CD4-positive, alpha-beta T cell treated with Interleukin-6 at 100 ng/mL for 8 hours (primary cell): ENCODE results near the gene FSTL1.

Source experiments
- DNase-seq: peaks from one replicate; pipeline ENCODE4 v3.0.0-alpha.2; 2020; ENCODE audit warnings: mixed read lengths, low spot score

FSTL1 gene

DNA sequence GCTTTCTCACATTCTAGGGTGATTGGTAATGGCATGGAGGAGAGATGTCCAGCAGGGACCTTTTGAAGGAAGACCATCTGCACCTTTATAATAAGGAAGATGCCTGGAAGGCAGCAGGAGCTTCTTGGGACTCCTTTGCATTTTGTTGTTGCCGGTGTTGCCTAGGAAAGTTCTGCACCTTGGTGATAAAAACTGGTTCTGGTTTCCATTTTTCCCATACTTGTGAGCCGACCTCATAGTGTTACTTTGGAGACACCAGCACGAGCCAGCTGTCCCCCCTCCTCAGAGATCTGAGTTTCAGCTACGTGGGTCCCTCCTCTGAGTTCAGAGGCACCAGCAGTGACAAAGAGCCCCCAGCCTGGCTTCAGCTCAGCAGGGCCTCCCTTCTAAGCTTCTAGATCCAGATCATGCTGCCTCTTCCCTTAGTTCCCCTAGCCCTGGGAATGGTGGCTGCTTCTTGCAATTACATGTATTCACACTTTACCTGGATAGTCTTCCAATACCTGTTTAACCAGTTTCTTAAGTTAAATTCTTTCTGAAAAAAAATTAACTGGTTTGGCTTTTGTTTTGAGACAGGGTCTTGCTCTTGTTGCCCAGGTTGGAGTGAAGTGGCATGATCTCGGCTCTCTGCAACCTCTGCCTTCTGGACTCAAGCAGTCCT is 18.0 kb upstream of the FSTL1 start:
- DNase-seq: no peak

DNA sequence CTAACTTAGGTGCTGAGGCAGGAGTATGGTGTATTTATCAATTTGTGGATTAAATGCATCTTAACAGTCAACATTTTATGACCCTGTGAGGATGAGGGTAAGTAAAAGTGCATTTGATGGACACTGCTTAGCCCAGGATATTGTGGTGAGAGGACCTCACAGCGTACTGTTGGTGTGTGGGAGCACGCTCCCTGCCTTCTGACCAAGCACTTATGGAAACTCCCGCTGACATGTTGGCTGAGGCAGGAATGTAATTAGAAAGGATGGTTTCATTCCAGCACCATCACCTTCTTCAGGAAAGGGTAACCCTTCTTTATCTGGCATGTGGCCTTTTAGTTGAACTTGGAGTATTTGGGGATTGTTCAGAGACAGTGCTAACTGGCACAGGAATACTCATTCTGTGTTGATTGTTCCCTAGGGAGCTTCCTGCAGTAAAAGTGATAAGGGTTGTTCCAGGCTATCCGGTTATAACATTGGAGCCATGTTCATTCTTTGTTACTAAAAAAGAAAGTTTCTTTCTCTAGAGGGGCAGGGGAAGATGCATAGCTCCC is 11.7 kb upstream of the FSTL1 start:
- no peak for DNase-seq

DNA sequence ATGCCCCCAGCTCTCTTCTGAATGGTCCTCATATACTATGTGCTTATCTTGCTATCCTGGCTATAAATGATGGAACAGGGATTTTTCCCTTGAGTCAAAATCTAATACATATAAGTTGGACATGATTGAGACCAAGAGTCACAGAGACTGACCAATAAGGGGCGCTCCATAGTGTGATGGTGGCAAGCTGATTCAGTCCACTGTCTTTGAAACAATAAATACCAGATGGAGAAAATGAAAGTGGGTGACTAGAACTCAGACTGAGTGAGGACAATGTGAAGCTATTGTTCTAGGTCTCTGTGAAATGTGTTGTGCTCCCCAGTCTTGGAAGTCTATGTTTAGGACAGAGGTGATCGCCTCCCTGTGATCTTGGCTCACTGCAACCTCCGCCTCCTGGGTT is 10.6 kb upstream of the FSTL1 start:
- no peak for DNase-seq

DNA sequence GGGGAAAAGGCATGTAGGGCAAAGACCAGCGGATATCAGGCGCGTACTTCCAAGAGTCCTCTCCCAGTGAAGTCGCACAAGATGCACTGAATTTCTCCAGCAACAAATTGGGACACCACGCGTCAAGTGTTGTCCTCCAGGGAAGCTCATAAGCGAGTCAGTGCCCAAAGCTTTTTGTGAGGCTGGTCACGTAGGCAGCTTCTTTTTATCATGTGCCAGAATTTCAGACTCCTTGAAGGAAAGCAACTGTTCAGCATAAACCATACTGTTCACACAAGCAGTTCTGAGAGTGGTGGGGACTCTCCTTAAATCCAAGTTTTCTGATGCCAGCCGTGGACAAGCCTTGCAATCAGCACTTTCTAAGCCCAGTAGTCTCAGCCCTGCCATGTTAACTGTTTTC is 10.1 kb upstream of the FSTL1 start:
- no peak for DNase-seq

DNA sequence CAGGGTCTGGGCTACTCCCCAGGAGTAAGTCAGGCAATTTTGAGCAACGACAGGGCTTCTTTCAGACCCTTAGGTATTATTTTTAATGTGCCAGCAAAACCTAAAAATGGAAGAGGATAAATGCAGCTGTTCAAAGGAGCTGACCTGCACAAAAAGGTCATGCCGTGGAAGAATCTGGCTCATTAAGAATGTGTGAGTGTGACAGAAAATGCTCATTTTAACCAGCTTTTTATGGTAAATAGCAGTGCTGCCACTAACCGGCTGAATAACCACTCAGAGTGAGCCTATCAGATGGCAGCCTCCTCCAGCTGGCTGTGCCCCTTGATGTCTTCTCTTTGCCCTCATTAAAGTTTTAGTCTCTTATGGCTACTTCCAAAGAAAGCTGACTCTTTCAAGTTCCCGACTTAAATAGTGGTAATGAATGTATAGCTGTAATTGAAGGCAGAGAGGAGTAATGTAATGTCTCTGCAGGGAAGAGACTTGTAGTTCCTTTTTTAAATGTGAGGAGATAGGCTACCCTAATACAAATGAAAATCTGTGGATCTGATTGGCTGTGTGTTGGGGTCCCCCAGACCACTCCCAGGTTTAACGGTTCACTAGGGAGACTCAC is 9.5 kb upstream of the FSTL1 start:
- no peak for DNase-seq

DNA sequence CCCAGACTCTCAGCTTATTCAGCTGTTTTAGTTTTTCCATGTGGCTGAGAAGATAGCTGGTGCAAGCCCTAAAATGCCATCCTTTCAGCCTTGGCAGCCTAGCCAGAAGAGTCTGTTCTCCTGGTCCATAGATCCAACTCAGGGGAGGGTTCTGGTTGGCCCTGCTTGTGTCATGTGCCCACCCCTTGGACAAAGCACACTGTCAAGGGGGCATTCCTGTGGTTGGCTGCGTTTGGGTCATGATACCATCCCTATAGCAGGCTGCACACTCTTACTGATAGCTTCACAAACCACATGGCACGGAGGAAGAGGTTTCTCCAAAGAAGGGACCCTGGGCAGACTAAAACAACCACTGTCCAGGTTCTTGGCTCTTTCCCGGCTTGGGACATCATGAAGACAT is 8.4 kb upstream of the FSTL1 start:
- no peak for DNase-seq

DNA sequence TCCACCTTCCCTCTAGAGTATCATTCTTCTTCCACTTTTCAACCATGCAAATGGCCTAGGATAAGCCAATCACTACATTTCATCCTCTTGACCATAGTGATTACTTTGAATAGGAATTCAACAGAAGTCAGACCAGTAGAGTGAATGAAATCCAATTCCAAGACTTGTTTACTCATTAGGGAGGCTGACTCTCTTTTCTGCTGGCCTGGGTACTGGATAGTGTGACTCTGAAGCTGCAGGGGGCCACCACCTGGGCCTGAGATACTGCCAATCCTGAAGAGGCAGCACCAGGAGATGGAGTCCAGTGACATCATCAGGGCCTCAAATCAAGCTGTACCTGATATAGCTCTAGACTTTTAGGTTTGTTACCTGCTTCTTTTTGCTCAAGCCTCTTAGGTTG is 7.0 kb upstream of the FSTL1 start:
- DNase-seq: no peak

DNA sequence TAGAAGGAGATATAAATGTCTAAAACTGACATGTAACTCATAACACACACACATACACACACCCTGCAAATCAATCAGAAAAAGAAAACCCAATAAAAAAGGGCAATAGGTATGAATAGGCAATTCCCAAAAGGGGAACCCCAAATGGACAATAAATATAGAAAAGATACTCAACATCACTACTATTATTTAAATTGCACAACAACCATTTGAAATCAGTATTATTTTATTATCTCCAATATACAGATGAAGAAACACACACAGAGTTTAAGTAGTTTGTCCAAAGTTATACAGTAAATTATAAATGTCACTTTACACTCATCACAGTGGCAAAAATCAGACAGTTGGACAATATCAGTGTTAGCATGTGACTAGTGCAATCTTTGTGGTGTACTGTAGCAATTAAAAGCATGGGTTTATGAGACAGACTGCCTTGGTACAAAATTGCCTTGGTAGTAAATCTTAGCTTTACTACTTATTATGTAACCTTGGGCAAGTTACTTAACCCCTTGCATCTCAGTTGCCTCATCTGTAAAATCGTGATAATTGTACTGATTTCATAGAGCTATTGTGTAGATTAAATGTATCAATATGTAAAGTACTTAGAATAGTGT is 3.4 kb upstream of the FSTL1 start:
- DNase-seq: no peak

DNA sequence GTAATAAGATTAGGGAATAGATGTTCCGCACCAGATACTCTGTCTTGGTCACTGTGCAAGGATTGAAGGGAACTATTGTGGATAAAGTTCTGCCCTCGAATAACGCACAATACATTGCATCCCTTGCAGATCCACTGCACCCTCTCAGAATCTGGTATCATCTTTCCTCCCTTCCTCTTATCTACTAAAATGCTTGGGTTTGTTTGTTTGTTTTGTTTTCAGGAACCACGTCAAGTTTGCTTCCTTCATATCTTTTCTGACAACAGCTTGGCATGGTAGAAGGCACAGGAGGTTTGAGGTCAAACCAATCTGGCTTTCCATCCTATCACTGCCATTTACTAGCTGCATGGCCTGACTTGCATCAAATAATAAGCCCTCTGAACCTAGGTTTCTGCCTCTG is 2.0 kb upstream of the FSTL1 start:
- no peak for DNase-seq

DNA sequence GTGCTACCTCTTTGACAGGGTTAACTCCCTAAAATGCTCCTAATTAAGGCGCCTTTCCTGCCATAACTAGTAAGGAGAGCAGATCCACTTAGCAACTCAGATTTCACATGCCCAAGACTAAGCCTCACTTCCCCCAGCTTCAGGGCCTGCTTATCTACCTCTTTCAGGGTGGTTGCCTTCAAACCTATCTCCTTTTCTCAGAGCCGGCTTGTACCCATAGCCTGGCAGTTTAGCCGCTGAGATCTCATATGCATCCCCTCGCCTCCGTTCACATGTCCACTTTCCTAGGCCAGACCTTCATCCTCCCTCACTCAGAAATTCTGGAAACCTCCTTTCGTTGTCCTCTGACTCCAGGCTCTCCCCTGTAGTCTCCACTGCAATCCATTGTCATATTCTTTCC is 1.0 kb upstream of the FSTL1 start:
- DNase-seq: no peak

DNA sequence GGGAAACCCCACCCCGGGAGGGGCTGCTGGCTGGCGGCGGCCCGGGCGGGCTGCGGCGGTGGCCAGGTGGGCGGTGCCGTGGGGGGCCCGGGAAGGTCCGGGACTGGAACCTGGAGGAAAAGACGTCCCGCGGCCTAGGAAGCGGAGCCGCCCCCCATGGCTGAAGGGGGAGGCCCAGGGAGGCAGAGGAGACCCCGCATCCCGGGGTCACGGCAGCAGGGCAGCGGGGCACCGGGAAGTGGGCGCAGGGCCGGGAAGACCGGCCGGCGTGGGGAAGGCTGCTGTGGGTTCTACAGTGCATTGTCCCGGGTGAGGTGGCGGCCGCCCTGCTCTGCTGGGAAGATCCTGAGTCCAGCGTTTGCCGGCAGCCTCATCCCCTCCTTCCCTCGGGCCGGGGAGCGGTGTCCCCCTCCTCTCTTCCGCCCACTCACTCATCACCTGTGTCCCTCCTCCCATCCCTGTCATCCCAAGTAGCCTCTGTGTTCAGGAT is 525 bp upstream of the FSTL1 start:
- DNase-seq: no peak

DNA sequence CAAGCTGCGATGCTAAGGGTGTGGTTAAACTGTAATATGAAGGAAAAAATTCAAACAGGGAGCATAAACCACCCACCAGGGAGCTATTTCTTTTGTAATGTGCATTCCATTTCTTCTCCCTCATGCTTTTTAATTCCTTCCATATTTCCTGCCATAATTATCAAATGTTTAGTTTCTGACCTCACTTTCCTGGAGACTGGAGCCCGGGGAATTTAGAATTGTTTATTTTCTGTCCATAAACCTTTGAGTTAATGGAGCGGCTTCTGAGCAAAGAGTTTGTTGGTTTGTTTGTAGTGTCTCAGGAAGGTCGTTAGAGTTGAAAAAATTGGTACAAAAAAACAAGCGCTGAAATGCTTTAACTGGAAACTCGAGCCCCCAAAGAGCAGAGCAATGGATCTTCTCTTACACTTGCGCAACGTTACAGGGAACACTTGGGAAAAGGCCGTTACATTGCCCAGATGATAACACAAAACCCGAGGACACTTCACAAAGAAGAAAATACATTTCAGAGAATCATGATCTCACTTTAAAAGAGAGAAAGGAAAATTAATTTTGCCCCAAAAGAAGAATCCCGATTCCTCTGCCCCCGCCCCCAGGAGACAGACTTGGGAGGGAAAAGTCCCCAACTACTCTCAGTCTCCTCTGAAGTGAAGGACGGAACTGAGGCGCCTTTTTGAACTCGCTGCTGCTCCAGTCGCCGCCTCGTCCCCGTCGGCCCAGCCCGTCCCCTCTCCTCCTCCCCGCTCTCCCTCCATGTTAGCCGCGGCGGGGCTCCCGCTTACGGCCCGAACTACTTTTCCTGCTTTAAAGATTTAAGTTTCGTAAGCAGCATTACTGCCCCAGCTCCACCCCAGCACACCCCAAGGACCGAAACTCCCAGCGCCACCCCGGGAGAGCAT is 842 bp downstream of the FSTL1 start:
- DNase-seq: no peak

DNA sequence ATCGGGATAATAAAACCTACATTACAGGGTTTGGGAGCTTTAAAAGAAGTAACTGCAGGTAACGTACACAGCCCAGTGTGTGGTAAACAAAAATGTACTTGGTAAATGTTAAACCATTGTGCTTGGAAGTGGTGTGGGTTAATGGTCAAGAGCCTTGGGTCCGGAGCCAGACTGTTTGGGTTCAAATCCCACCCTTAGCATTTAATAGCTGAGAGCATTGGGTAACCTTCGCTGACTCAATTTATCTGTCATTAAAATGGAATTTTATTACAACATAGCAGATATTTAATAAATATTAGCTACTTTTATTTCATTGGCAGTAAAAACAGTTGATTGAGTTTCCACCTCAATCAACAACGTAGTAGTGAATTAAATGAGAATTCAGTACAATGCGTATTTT is 1.5 kb downstream of the FSTL1 start:
- DNase-seq: no peak

DNA sequence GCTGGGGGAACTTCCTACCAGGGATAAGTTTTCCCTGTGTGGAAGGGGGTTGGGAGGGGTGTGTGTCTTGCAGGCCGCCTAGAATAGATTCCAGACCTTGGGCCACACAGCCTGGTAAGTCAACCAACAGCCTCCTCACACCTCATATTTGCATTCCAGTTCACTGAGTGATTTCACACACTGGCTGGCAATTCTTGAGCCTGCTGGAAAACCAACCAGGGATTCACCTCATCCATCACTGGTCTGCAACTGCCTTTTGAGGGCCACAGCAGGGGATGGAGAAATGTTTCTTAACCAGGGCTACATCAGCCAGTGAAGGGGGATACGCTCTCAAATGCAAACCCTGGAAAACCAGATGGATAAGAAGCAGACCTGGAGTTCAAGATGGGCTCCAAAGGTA is 2.0 kb downstream of the FSTL1 start:
- DNase-seq: no peak

DNA sequence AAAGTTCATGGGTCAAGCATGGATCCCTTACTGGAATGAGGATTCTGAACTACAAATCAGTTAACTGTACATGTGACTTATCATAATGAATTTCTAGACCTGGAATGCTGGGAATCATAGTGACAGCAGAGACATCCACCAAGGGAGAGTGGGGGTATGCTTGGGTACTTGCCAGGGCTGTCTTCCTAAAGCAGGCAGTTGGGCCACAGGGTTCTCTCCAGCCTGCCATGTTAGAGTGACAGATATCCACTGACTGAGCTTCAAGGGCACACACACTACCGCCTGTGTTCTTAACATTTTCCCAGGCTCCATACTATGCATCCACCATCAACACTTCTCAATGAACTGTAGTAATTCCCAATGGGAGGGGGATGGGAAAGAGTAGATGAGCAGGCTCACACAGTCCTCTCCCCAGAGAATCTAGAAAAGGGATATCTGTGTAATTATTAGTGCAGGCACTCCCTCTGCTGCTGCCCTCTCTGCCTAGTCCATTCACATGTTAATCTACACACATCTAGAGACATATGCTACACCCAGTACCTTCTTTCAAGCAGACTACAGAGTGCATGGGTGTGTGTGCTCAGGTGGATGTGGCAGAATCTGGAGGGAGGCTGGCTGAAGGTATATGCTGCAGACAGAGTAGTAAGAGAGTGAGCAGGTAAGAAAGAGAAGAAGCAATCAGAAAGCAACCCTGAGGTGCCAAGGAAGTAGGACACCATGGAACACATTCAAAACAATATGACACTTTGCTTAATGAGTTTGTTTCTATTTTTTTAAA is 3.7 kb downstream of the FSTL1 start:
- no peak for DNase-seq

DNA sequence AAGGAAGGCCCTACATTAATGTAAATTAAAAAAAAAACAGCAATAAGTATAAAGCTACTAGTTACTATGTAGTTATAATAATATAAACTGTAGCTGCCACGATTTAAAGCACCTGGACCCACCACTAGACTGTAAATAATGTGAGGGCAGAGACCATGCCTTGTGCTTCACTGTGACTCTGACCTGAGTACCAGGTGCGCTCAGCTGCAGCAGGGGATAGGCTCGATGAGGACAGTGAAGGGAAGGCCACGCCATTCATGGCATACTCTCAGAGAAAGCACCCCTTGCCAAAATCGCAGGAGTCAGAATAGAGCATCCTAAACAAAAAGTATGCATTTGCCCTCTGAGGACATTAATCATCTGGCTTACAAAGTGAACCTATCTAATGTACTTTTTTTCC is 5.1 kb downstream of the FSTL1 start:
- no peak for DNase-seq

DNA sequence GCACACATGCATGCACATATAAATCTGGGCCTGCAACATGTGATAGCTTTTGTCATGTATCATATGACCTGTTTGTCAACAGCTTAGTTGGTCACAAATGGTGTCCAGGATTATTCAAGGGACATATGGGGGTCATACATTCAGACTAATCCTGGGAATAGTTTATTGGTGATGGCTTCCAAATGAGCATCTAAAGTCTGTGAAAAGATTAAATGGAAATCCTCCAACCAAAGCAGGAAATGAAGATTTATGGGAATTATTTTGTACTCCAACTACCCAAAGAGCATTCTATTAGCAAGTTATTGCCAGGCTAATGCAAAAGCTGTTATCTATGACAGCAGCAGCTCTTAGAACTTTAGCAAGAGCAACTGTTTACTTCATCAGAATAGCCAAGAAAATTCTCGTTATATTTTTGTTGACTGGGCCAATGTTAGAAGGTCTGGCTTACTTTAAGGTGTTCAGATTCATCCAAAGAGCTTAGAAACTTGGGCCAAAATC is 7.1 kb downstream of the FSTL1 start:
- DNase-seq: no peak

DNA sequence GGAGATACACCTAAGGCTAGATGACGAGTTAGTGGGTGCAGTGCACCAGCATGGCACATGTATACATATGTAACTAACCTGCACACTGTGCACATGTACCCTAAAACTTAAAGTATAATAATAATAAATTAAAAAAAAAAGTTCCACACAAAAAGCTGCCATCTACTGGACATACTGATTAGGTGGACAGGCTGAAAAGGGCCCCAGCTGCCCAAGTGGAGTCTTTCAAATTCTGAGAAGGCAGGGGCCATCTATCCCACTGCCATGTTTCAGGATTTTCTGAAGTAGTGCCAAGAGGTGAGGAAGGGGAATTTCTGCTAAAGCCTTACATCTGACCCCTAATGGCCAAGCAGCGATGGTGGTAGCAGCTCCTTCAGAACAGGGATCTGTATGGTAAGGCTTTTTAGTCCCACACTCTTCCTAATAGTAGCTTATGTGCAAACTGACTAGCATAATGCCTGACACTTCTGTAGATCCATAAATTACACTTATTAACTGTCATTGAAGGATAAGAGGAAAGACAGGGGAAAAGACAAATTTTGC is 7.7 kb downstream of the FSTL1 start:
- DNase-seq: no peak

DNA sequence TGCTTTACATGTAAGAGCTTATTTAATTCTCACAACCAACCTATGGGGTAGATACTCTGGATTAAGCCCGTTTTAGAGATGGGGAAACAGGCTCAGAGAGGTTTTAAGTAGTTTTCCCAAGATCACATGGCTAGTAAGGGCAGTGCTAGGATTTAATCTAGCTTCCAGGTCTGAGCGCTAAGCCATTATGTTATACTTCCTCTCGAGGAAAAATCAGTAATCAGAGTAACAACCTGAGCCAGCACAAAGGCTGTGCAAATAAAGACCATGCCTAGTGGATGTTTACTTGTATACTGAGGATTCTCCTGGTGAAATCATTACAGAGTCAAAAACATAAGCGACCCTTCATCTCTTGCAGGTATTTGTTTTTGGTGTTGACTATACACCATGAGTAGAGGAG is 9.0 kb downstream of the FSTL1 start:
- DNase-seq: no peak

DNA sequence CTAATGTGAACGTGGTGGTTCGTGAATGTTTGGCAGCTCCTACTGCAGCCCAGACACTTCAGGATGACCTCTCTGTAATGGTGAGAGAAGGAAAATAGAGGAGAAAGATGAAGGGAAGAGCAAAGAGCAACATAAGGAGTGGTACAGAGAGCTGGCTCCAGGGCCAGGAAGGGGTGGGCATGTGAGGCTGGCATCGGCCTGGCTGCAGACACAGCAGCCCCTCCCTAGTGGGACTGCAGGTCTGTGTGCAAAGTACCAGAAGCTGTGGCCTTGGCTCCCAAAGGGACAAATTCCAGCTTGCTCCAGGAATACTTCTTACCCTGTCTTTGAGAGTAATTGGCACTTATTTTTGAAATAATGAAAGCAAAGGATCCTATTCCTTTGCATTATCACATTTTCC is 10.0 kb downstream of the FSTL1 start:
- DNase-seq: no peak
